CD14-positive monocyte (primary cell): ENCODE measurements around the gene ELFN1. TPM values are rescaled to one million over a fixed set of nuclear protein-coding genes. Genes with fewer than 3 reads are reported as not detected.

Experiments used
- DNase-seq, 3 donors: peaks; one replicate each; pipeline ENCODE4 v3.0.0-alpha.2; 2011 to 2022
- H2AFZ ChIP-seq: 2 replicates; pipeline ENCODE4 v1.6.0; 2012; ENCODE audit warnings: mild to moderate bottlenecking, low read depth, low read length, inconsistent platforms; ENCODE audit not compliant: insufficient read depth, poor library complexity, severe bottlenecking
- H3K27ac ChIP-seq, 2 donors: 1 replicate in 1 of 2; 2 replicates in 1 of 2; pipeline ENCODE4 v1.5.1; 2012 to 2013; ENCODE audit warnings: low read length in 2 of 2, control low read depth in 1 of 2, inconsistent platforms in 1 of 2, low read depth in 1 of 2, mild to moderate bottlenecking in 1 of 2
- H3K27me3 ChIP-seq, 2 donors: one replicate each; pipeline versions ENCODE4 v1.6.0 to v1.6.1; 2011 to 2013; ENCODE audit warnings: low read length in 2 of 2; ENCODE audit not compliant: control insufficient read depth in 2 of 2, insufficient read depth in 2 of 2
- H3K36me3 ChIP-seq, 2 donors: replicated peaks in 1 of 2; 1 replicate in 1 of 2; 2 replicates in 1 of 2; pipeline versions ENCODE4 v1.5.1 to v1.6.1; 2012 to 2013; ENCODE audit warnings: low read length in 2 of 2, control low read depth in 1 of 2, inconsistent platforms in 1 of 2, mild to moderate bottlenecking in 1 of 2; ENCODE audit not compliant: insufficient read depth in 2 of 2, control insufficient read depth in 1 of 2
- H3K4me1 ChIP-seq, 2 donors: 1 replicate in 1 of 2; 2 replicates in 1 of 2; pipeline versions ENCODE4 v1.5.1 to v1.6.1; 2012 to 2013; ENCODE audit warnings: low read length in 2 of 2, control low read depth in 1 of 2, inconsistent platforms in 1 of 2, mild to moderate bottlenecking in 1 of 2, moderate library complexity in 1 of 2; ENCODE audit not compliant: insufficient read depth in 2 of 2, control insufficient read depth in 1 of 2
- H3K4me2 ChIP-seq: replicated peaks from 2 replicates; pipeline ENCODE3; 2012; ENCODE audit warnings: low read length, moderate library complexity, mild to moderate bottlenecking; ENCODE audit not compliant: poor library complexity, severe bottlenecking; ENCODE audit errors: extremely low read depth
- H3K4me3 ChIP-seq, 3 experiments: fragments of 200-600 bp in 1 of 3; sonication (generic) in 1 of 3; replicated peaks in 1 of 3; 1 replicate in 2 of 3; 2 replicates in 1 of 3; pipeline ENCODE4 v1.5.1; 2011 to 2013; ENCODE audit warnings: low read length in 3 of 3, mild to moderate bottlenecking in 3 of 3, control low read depth in 2 of 3, low read depth in 2 of 3, inconsistent platforms in 1 of 3, moderate library complexity in 1 of 3
- H3K79me2 ChIP-seq: 2 replicates; pipeline ENCODE4 v1.6.0; 2012; ENCODE audit warnings: mild to moderate bottlenecking, control low read depth, inconsistent platforms, low read length, moderate library complexity; ENCODE audit not compliant: insufficient read depth
- H3K9ac ChIP-seq: 2 replicates; pipeline ENCODE4 v1.6.0; 2017; ENCODE audit warnings: low read length, mild to moderate bottlenecking; ENCODE audit not compliant: insufficient read depth, poor library complexity, severe bottlenecking
- H3K9me3 ChIP-seq, 2 donors: replicated peaks in 1 of 2; 1 replicate in 1 of 2; 2 replicates in 1 of 2; pipeline versions ENCODE4 v1.5.1 to v1.6.1; 2012 to 2013; ENCODE audit warnings: low read length in 2 of 2, control low read depth in 1 of 2; ENCODE audit not compliant: control insufficient read depth in 1 of 2, insufficient read depth in 1 of 2
- H4K20me1 ChIP-seq: 2 replicates; pipeline ENCODE4 v1.6.0; 2012; ENCODE audit warnings: mild to moderate bottlenecking, low read length, control low read depth, moderate library complexity; ENCODE audit not compliant: insufficient read depth
- H3K27ac Mint-ChIP-seq, 7 donors: one replicate each; pipeline ENCODE4 v1.8.0; 2020; ENCODE audit warnings: mild to moderate bottlenecking in 7 of 7, mixed read lengths in 7 of 7, moderate library complexity in 6 of 7, inconsistent platforms in 2 of 7
- H3K27me3 Mint-ChIP-seq, 3 donors: one replicate each; pipeline ENCODE4 v1.8.0; 2021 to 2022; ENCODE audit warnings: low read depth in 3 of 3, mild to moderate bottlenecking in 3 of 3, mixed read lengths in 3 of 3, moderate library complexity in 3 of 3, inconsistent platforms in 1 of 3
- H3K36me3 Mint-ChIP-seq, 2 donors: one replicate each; pipeline ENCODE4 v1.8.0; 2020; ENCODE audit warnings: mixed read lengths in 2 of 2, inconsistent platforms in 1 of 2, mild to moderate bottlenecking in 1 of 2
- H3K4me1 Mint-ChIP-seq: one replicate; pipeline ENCODE4 v1.8.0; 2020; ENCODE audit warnings: mild to moderate bottlenecking, mixed read lengths
- H3K4me3 Mint-ChIP-seq, 2 donors: one replicate each; pipeline ENCODE4 v1.8.0; 2020; ENCODE audit warnings: mild to moderate bottlenecking in 2 of 2, mixed read lengths in 2 of 2, moderate library complexity in 1 of 2
- H3K9me3 Mint-ChIP-seq, 7 donors: one replicate each; pipeline ENCODE4 v1.8.0; 2020 to 2022; ENCODE audit warnings: mixed read lengths in 7 of 7, mild to moderate bottlenecking in 6 of 7, moderate library complexity in 6 of 7, inconsistent platforms in 2 of 7
- CTCF ChIP-seq: fragments of 200-600 bp; IDR thresholded peaks from one replicate; pipeline ENCODE4 v1.8.0; 2022; ENCODE audit warnings: antibody characterized with exemption, mild to moderate bottlenecking
- WGBS: methylation state at CpG from one replicate; pipeline ENCODE4 v1.1.5; 2013; ENCODE audit warnings: missing lambda C conversion rate; ENCODE audit not compliant: insufficient coverage; 5-methylcytosine and 5-hydroxymethylcytosine counted together
- intact Hi-C, 2 donors: fragments of 100-400 bp; cut with micrococcal nuclease; formaldehyde crosslinking; loops; one replicate each; pipeline versions ENCODE4 v1.15.0 to v1.15.1; 2023
- polyA plus RNA-seq, 3 donors: library from polyadenylated mRNA; depleted of rRNA in 1 of 3; unstranded in 2 of 3; stranded (reverse) in 1 of 3; fragments of 300-500 nt in 2 of 3; fragments of >200 nt in 1 of 3; fragmentation: Illumina TruSeq in 2 of 3; gene quantifications; 1 replicate in 2 of 3; 2 replicates in 1 of 3; pipeline ENCODE4 v1.2.3, GENCODE V29; 2012 to 2021

Gene ELFN1
- polyA plus RNA-seq, 3 donors, result not detected

- no peaks in the 10 kb centered on the region for H3K27me3 ChIP-seq
- TF ChIP-seq CTCF, result no peak
- H3K4me3 ChIP-seq, result no peak overlapping the region
- peaks cover 4 to 18% (median 6%) of the 10 kb centered on the region in 3 donors for H3K27me3 Mint-ChIP-seq
- H3K4me1 Mint-ChIP-seq, result no peaks in the 10 kb centered on the region
- no peak overlapping the region for H3K27ac Mint-ChIP-seq
- no peak for DNase-seq
- no peaks in the 10 kb centered on the region for H3K36me3 ChIP-seq
- no peaks in the 10 kb centered on the region for H4K20me1 ChIP-seq
- H2AFZ ChIP-seq, result no peak overlapping the region
- no peak overlapping the region for H3K4me3 Mint-ChIP-seq
- no peaks in the 10 kb centered on the region for H3K36me3 Mint-ChIP-seq
- no peak overlapping the region for H3K4me2 ChIP-seq
- no peaks in the 10 kb centered on the region for H3K9me3 ChIP-seq
- no peaks in the 10 kb centered on the region for H3K79me2 ChIP-seq
- no peak overlapping the region for H3K9ac ChIP-seq
- no peak overlapping the region for H3K27ac ChIP-seq
- H3K9me3 Mint-ChIP-seq, result peaks cover 0 to 2% (median 0%) of the 10 kb centered on the region in 7 donors
- WGBS, result 85% methylated on average over 31 of the region's 31 CpGs
- intact Hi-C loops, result no loop called here
- H3K4me1 ChIP-seq, result no peaks in the 10 kb centered on the region
Measured at GRCh38 chr7:1647961-1648672, 22.0 kb upstream of the ELFN1 start.

- H3K4me1 ChIP-seq, result no peaks in the 10 kb centered on the region
- Mint-ChIP-seq H3K36me3 (no peaks in the 10 kb centered on the region), H3K9me3 (peaks cover 0 to 3% (median 0%) of the 10 kb centered on the region in 7 donors), H3K27ac (no peak overlapping the region), H3K27me3 (peaks cover 2 to 18% (median 4%) of the 10 kb centered on the region in 3 donors), H3K4me3 (no peak overlapping the region), H3K4me1 (no peaks in the 10 kb centered on the region)
- 96% methylated on average over 8 of the region's 9 CpGs for WGBS
- H3K27me3 ChIP-seq, result no peaks in the 10 kb centered on the region
- H3K36me3 ChIP-seq, result no peaks in the 10 kb centered on the region
- no peak overlapping the region for H3K27ac ChIP-seq
- TF ChIP-seq CTCF, result no peak
- H4K20me1 ChIP-seq, result no peaks in the 10 kb centered on the region
- no peak overlapping the region for H3K9ac ChIP-seq
- H3K79me2 ChIP-seq, result no peaks in the 10 kb centered on the region
- no peak overlapping the region for H3K4me2 ChIP-seq
- no peak overlapping the region for H2AFZ ChIP-seq
- no peaks in the 10 kb centered on the region for H3K9me3 ChIP-seq
- DNase-seq, result no peak
- no peak overlapping the region for H3K4me3 ChIP-seq
- intact Hi-C loops, result no loop called here
Measured at GRCh38 chr7:1649751-1650326, 20.2 kb upstream of the ELFN1 start.
